Hematopoietic multipotent progenitor cell (in vitro differentiated cells): Measurements from ENCODE around the gene ZRANB1. TPM values are rescaled to one million over a fixed set of nuclear protein-coding genes. Genes with fewer than 3 reads are reported as not detected.

Experiments used
- DNase-seq, 3 donors: peaks; one replicate each; pipeline ENCODE4 v3.0.0-alpha.2; 2011 to 2015; ENCODE audit warnings: low read depth in 2 of 3, low spot score in 2 of 3
- total RNA-seq: library from RNA; depleted of rRNA; stranded (reverse); fragments of >200 nt; gene quantifications from one replicate; pipeline ENCODE4 v1.2.3, GENCODE V29; 2012

The ZRANB1 gene
- total RNA-seq, 1 donor, result 12.4 TPM

DNA sequence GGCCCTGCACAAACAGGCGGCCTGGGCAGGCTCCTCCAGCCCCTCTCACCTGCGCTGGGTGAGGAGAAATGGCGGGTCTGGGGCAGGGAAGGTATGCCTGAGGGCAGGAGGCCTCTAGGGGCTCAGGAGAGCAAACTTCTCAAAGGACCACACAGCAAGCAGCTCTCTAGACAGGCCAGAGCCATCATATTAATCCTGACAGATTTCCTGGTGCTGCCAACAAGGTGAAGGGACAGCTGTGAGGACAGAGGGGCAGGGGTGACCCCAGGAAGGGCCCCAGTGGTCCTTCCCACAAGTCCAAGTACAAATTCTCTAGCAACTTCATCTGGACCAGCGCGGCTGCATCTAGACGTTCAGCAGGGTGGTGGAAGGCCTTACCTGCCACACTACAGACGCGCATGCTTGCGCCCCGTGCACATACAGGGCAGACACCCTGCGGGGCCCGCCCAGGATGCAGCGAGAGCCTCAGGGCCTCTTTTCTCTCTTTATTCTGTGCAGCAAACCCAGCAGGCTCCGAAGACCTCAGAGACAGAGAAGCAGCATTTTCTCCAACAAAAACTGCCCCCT, 62.1 kb downstream of the ZRANB1 start:
- DNase-seq, result no peak

DNA sequence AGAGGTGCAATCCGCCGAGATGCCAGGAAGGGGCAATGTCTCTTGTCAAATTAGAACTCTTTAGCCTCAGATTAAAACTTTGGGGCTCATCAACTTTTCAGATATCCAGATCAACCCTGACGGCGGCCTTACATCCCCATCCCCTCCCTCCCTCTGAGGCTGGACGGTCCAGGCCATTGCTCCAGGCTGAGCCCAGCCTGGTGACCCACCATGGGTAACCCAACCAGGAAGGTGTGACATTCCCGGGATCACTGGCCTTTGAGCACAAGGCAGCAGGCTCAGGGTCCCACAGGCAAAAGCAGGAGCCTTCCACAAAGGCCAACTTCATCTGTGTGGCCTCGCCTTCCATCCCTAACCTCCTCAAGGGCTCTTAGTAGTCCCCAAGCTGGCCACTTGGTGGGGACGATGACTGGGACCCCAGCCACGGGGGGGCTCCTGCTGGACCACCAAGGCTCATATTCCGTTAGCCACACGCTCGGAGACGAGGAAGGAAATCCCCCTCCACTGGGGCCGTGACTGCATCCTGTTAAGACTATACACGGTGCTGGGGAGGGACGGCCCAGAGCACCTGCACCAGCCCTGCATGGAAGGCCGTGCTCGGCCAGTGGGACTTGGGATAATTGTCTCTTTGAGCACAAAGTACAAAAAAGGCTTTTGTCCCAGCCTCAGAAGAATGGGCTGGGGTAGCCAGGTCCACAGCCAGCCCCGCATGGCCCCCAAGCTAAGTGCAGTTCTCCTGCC, 62.8 kb downstream of the ZRANB1 start:
- no peak for DNase-seq

DNA sequence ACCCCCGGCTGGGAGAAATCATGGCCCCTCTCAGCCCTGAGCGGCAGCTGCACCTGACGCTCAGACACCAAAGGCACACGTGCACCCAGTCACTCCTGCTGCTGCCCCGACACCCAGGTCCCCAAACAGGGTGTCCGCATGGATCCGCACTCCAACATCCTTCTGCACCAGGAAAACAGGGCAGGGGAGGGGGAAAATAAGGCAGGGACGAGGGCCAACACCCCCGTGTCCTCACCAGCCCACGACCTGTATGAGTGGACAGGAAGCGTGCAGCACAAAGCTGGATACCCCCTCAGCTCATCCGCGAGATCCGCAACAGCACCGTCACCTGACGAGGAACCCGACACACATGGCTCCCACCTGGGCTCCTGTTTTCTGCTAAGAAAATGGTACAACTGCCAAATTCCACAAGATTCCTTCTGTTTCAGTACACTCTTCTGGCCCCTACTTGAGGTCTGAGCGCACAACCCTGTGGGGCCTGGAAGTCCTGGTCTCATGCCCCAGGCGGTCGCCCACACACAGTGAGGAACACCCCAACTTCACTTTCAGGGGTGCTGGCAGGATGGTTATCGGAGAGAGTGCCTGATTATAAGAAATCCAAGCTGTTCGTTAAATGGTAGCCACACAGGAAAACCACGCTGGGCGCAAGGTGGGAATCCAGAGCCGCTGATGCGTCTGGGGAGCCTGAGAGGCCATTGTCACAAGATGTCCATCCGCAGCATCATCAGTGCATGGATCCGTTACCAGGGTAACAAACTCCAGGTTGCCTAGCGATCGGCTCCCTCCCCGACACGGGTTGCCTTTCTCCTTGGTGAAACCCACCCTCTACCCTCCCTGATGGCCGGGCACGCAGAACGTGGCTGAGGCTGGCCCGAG, 63.6 kb downstream of the ZRANB1 start:
- no peak for DNase-seq

DNA sequence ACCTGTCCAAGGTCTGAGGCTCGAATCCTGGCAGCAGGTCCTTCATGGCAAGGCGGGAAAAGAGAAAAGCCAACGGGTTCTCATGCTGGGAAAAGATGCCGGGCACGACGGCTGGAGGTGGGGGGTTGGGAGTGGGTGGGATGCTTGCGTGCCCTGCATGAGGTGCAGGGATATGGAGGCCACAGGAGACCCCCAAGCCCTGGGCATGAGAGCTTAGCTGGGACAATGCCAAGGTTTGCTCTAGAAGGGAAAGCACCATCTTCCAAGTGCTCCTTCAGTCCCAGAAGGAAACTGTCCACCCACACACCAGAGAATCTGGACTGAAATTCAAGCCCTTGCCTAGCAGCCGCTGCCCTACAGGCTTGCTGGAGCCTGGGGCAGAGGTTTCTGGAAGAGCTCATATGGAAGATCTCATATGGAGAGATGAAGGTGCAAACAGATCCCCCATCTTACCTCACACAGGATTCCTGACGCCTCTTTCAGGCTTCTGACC, 64.3 kb downstream of the ZRANB1 start:
- DNase-seq, result no peak

DNA sequence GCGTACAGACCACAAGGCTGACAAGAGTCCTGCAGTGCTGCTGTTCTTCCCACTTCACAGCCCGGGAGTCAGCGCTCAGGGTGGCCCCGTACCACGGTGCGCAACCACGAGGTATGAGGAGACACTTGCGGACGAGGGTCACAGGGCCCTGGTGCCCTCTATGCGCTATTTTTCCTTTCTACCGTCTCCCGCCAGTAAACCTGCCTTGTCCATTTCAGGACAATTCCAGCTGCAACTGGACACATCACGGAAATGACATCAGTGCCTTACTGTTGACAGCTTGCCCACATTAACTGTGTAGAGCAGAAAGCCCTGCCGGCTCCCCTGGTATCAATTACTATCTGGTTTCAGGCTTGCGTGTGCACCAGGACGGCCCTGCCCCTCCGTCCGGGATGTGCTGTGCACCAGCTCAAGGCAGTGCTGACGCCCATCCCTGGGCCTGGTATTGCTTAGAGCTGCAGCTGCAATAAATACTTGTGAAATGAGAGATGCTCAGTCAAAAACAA, 65.1 kb downstream of the ZRANB1 start:
- DNase-seq, result no peak

DNA sequence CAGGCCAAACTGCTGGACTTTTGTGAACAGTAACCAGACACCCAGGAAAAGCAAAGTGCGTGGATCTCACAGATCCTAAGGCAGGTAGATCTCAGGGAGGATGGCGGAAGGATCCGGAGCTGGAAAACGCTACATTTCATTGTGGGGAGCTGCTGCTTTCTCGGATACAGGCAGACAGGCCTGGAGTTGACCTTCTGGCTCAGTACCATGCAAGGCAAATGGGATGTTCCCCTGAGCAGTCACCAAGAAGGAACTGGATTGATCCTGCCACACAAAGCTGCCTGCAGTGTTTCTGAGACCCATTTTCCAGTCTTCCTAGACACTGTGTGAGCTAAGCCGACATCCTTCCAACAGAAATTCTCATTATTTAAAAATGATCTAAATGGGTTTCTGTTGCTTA, 65.5 kb downstream of the ZRANB1 start:
- DNase-seq, result no peak

DNA sequence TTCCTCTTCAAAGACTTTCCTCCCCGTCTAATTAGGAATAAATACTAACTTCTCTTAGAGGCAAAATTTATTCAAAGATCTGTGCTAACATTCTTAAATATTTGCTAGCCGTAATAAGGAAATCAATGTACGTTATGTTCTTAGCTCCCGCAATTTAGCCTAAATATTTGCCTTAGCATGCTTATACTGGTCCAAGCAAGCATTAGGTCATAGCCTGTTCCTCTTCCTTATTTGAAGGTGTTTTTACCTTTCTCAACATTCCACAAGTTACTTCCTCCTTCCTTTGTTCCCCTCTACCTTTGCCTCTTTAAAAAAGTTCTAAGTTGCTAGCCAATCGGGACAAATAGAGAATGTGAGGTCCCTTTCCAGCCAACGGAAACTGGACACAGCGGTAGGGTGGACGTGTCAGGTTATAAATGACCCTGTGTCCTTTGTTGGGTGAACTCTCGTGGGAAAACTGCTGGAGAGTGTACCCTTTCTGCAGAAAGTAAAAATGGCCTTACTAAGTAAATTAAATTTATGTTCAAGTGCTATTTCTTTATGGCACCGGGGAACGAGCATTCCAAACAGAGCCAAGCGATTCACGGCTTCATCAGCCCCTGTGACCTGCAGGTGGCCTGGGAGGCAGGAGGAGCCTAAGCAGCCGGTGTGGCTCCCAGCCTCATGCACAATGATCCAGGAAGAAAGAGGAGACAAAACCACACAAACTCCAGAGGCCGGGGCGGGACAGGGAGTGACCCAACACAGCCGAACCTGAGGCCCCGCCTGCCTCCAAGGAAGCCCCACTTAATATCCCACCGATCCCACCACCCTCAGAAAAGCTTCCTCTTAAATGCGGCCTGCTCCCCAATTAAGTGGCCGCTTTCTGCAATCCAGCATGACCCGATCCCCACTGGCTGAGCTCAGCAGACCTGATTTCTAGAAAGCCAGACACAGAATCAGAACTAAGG, 67.0 kb downstream of the ZRANB1 start:
- no peak for DNase-seq

DNA sequence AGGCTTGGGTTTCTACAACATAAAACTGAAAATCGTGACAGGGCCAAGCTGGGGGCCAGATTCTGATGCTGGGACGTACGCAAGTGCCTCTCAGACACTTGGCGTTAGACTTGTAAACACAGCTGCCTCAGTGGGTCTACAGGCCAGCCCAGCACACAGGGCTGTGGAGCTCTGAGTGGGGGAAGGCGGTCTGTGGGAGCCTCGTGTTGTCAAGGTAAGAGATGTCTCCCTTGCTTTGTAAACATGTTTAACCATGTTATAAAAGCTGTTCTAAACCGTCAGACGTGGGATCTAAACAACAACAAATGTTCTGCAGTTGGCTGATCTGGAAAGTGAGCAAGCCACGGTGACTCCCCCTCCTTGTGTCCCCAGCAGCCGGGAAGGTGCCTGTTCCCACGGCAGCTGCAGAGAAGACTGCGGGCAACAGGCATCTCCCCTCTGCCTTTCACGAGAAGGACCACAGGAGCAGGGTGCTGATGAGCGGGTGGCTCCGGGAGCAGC, 67.8 kb downstream of the ZRANB1 start:
- DNase-seq, result no peak

DNA sequence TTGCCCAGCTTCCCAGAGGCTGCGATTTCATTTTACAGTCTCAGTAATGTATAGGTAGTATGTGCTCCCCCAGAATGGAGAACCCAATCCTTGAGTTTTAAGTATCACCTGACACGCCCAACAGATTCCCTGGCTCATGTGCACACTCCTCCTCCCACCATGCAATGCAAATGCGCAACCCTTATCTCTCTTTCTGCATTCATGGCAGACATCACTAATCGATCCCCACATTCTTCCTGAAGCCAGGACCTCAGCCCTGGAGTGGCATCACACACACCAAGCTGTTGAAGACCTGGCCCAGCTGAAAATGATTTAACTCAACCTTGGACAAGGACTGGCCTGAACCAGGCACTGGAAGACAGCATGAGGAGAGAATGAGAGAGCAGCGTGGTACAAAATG, 68.4 kb downstream of the ZRANB1 start:
- DNase-seq, result no peak

DNA sequence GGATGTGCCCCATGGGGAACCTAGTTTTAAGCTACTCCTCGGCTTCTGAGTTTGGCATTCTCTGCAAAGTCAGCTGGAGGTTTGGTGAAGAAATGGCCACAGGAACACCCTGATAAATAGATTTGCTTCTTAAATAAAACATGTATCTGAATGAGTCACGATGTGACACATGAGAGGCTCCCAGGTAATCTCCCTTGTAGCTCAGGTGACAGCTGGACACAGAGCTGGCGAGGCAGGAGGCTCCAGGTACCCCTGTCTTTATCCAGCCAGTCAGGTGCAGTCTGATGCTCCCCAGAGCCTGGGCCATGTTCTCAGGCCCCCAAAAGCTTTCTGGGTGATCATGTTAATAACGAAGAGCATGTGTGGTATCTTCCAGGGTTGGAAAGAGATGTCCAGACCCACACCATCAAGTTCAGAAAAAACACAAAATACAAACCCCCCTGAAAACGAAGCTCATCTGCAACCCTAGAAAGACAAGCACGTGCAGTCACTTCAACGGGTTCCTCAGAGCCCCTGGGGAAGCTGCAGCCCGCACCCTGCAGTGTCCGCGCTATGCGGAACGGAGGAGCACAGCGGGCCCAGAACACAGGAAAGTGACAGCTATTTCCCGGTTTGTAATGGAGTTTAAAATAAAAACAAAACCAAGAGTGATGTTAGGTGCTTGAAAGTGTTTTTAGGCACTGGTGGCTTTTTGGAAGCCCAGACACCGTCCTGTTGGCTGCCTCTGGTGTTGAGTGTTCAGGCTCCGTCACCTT, 69.4 kb downstream of the ZRANB1 start:
- no peak for DNase-seq

DNA sequence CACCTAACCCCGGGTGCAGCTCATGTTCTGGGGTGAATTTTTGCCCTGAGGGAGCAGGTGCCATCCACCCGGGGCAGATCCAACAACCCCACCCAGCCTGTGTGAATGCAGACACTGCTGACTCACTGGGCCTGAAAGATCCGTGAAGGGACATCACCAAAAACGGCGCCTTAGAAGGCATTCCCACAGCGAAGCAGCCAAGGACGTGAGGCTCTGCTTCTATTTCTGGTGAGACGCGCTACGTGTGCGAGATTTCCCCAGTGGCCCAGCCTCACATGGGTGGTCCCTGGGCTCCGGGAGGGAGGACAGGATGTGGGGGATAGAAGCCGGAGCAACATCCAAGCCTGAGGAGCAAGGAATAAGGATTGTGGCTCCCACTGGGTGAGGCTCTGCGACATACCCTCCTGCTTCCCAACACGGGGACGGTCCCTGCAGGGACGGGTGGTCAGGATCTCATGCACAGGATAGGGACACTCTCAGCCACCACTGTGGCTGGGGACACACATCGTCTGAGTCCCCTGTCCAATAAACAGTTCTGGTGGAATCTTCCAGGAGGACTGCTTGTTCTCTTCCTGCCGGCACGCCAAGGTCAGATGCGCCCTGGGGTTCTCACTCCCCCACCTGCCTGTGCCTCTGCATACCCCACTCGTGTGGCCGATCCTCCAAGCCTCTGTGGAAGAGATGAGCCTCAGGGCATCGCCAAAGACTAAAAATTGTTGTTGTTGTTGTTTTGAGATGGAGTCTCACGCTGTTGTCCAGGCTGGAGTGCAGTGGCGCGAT, 70.2 kb downstream of the ZRANB1 start:
- no peak for DNase-seq

DNA sequence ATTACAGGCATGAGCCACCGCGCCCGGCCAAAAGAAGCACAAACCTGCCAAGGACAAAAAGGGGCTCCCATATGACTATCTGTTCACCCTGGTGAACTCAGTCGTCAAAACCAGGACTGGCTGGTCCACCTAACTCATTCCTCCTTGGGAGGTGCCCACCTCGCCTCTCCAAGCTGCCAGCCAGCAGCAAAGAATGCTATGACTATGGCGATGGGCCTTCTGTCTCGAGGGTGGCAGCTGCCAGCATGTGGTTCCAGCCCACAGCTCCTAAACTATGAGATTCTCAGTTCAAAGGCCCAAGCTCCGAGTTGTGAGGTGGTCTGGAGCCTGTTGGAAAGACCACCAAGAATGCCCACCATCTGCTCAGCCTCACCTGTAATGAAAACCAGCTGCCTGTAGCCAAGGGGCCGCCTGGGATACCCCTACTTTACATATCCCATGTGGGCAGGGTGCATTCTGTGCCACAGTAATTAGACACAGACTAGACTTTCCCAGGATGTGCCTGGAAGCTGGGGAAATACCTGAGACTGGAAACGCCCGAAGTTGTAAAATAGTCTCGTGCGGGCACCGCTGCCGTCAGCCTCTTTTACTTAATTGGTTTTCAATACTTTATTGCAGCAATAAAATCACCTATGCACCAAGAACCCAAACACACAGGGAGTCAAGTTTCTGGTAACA, 71.1 kb downstream of the ZRANB1 start:
- DNase-seq, result no peak

DNA sequence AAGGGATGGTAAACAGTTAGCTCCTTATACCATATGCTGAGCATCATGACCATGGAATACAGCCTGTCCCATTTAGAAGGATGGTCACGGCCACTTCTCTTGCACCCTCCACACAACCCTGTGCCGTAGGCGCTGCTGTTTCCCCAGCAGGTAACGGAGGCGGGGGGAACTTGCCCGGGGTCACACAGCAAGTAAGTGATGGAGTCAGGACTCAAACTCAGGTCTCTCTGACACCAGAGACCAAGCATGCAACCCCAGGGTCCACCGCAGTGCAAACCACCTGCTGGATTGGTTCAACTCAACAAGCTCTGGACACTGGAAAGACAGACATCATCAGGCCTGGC, 71.6 kb downstream of the ZRANB1 start:
- DNase-seq, result no peak

DNA sequence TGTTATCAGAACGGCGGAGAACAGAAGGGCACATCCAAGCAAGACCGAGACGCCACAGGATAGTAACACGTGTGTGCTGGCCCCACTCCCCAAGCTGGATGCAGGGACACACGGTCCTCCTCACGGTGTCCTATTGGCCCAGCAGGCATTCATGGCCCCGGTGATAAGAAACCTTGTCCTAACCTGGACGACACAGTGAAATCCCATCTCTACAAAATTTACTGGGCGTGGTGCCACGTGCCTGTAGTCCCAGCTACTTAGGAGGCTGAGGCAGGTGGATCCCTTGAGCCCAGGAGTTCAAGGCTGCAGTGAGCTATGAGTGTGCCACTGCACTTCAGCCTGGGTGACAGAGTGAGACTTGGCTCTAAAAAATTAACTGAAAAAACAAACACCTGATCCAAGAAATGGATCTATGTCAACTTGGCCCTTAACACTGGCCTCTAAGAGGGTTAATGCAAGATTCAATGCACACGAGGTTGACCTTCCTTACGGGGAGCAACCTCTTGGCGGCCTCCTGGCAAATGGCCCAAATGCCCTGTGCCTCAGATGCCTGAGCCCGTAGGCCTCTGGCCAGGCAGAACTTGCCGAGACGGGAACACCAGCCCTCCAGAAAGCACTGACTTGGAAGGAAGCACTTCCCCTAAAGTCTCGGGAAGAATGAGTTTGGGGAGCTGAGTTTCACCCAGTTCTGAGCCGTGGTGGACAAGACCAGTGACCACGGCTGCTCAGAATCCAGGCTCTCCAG, 72.3 kb downstream of the ZRANB1 start:
- DNase-seq, result no peak

DNA sequence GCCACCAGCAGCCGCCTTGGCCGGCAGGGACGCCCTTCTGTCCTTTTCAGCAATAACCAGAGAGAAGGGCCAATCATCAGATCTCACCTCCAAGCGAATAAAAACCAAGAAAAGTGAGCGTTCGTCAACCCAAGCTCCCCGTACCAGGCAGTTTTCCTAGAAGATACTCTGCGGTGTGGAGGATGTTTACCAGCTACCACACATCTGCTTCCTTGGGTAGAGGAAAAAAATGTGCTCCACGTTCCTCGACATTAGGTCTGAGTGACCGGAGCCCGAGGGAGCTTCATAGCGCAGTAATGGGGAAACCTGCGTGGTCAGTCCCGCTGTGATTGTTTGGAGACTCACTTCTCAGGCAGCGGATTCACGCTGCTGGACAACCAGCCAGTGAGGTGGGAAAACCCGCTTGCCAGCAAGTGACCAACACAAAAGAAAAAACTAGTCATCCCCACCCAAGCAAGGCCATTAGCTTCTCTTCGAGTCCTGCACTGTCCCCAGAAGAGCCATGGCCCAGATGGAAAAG, 73.0 kb downstream of the ZRANB1 start:
- DNase-seq, result peak in 1 of 3 donors; percentile 11

DNA sequence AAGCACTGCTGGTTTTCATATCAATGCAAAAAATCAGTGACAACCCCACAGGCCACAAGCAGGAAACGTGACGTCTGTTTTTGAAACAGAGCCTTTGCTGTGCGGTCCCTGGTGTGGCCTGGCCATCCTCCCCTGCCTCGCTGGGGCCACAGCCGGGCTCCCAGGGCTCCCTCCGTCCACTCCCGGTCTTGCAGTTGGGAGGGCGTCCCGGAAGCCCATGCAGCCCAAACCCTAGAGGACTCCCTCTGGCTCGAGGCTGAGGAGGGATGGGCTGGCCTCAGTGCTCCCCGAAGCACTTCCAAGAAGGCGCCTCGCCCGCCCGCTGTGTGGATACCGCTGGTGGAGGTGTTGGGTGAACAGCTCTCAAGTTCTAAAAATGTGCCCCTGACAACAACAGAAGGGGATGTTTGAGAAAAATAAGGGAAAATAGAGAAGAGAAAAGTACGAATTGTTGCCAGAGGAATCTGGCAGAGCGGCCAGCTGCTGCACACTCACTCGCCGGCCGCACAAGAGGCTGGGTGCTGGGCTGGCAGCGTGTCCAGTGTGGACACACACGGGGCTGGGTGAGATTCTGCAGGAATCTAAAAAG, 73.5 kb downstream of the ZRANB1 start:
- peak in 2 of 3 donors; percentile 51 to 72 for DNase-seq

DNA sequence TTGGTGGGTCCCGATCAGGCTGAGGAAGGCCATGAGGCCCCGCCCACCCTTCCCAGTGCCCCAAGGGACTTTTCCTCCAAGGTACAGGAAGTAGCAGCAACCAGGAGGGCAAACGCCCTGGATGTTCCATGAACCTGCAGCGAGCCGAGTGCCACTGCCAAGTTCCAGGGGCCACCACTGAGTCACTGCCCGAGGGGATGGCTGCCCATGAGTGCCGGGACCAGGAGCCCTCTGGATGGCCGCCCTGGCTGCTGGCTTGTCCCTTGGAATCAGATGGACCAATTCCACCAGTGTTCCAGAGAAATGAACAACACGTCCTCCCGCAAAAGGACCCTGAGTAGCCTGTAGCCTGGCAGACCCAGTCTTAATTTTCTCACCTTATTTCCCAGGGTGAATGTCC, 74.2 kb downstream of the ZRANB1 start:
- no peak for DNase-seq
